Stimulated activated CD4-positive, alpha-beta T cell treated with anti-CD3 and anti-CD28 coated beads, Interleukin-1b, Interleukin-23, amount 100 ng/mL, for 1 hour (primary cell): ENCODE results near the gene CFAP43.
A peak's percentile ranks its signal among the peaks of the same experiment; 100 is the strongest.

Experiments
- DNase-seq, 2 donors: peaks; one replicate each; pipeline ENCODE4 v3.0.0-alpha.2; 2020; ENCODE audit warnings: low read depth in 2 of 2

The CFAP43 gene

GRCh38 chr10:104231784-104232612, at the start of gene CFAP43:
CFAP43 (minus strand) TSS chr10:104232364; CDS start chr10:104232246, 118 bp downstream.
- DNase-seq = peak; percentile 96 to 99

- DNase-seq = no peak
Observed at GRCh38 chr10:104281694-104282093, 49.5 kb upstream of the CFAP43 start.

- no peak for DNase-seq
Observed at GRCh38 chr10:104279550-104280259, 47.5 kb upstream of the CFAP43 start.

- no peak for DNase-seq
Observed at GRCh38 chr10:104277785-104278184, 45.6 kb upstream of the CFAP43 start.

- DNase-seq = no peak
Observed at GRCh38 chr10:104276192-104276591, 44.0 kb upstream of the CFAP43 start.

- no peak for DNase-seq
Observed at GRCh38 chr10:104274762-104275721, 42.9 kb upstream of the CFAP43 start.

- no peak for DNase-seq
Observed at GRCh38 chr10:104273899-104274575, 41.9 kb upstream of the CFAP43 start.

- no peak for DNase-seq
Observed at GRCh38 chr10:104273286-104273685, 41.1 kb upstream of the CFAP43 start.

- DNase-seq = peak; percentile 87 to 96
Observed at GRCh38 chr10:104268713-104269645, 36.8 kb upstream of the CFAP43 start, which contains the start of gene GSTO2. GSTO2 (plus strand) TSS chr10:104269184; CDS start chr10:104274916, 5,732 bp downstream.

- no peak for DNase-seq
Observed at GRCh38 chr10:104268405-104268712, 36.2 kb upstream of the CFAP43 start.

- DNase-seq = no peak
Observed at GRCh38 chr10:104267721-104268404, 35.7 kb upstream of the CFAP43 start.

- no peak for DNase-seq
Observed at GRCh38 chr10:104264783-104265182, 32.6 kb upstream of the CFAP43 start.

GRCh38 chr10:104262055-104262454, 29.9 kb upstream of the CFAP43 start:
- no peak for DNase-seq

GRCh38 chr10:104260775-104261115, 28.6 kb upstream of the CFAP43 start:
- no peak for DNase-seq

- DNase-seq = no peak
Observed at GRCh38 chr10:104259999-104260774, 28.0 kb upstream of the CFAP43 start.

GRCh38 chr10:104259456-104259855, 27.3 kb upstream of the CFAP43 start:
- no peak for DNase-seq

GRCh38 chr10:104258209-104258608, 26.0 kb upstream of the CFAP43 start:
- DNase-seq = no peak

- DNase-seq = no peak
Observed at GRCh38 chr10:104257235-104257634, 25.1 kb upstream of the CFAP43 start.
